Retinal pigment epithelial cell (primary cell): ENCODE measurements around the gene VSX2.

Experiments used
- DNase-seq: peaks from one replicate; pipeline ENCODE4 v3.0.0-alpha.2; 2010; ENCODE audit warnings: low read depth
- H3K4me3 ChIP-seq: 2 replicates; pipeline ENCODE4 v1.5.1; 2011; ENCODE audit warnings: mild to moderate bottlenecking, low read length, control low read depth, moderate library complexity
- TF ChIP-seq, protein P1 (sequence below): conservative IDR thresholded peaks from 2 replicates; pipeline ENCODE4 v1.5.1; 2011; ENCODE audit warnings: low read depth, low read length, control low read depth, inconsistent platforms

VSX2 gene

DNA sequence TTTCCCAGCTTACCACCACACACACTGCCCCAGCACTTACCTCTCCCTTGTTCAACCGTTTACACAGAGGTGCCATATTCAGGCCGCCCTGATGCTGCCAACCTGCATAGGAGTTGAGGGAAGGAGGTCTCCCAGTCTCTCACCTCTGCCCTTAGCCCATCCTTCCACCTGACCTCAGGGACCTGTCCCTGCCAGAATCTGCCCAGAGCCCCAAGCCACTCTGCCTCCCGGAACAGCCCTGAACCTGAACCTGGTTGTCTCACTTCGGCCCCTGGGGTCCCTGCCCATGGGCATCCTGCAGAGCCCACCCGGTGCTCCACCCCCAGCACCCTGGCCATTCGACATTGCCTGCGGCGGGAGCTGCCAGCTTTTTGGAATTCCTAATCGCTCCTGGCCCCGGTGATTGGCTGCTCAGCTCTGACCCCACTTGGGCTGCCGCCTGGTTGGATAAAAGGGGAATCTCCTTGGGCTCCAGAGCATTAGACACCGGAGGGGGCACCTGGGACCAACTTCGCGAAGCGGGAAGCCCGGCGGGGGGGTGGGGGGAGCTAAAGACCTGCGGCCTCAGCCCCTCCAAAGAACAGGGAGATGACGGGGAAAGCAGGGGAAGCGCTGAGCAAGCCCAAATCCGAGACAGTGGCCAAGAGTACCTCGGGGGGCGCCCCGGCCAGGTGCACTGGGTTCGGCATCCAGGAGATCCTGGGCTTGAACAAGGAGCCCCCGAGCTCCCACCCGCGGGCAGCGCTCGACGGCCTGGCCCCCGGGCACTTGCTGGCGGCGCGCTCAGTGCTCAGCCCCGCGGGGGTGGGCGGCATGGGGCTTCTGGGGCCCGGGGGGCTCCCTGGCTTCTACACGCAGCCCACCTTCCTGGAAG lies at the start of gene VSX2:
Gene VSX2 (plus strand): TSS at position 476 of the 874 bp plus-strand sequence. CDS start 113 bp downstream, at position 589.
- H3K4me3 ChIP-seq, result no peak within 1 kb of the TSS
- no peak for DNase-seq
- TF ChIP-seq, protein P1, sequence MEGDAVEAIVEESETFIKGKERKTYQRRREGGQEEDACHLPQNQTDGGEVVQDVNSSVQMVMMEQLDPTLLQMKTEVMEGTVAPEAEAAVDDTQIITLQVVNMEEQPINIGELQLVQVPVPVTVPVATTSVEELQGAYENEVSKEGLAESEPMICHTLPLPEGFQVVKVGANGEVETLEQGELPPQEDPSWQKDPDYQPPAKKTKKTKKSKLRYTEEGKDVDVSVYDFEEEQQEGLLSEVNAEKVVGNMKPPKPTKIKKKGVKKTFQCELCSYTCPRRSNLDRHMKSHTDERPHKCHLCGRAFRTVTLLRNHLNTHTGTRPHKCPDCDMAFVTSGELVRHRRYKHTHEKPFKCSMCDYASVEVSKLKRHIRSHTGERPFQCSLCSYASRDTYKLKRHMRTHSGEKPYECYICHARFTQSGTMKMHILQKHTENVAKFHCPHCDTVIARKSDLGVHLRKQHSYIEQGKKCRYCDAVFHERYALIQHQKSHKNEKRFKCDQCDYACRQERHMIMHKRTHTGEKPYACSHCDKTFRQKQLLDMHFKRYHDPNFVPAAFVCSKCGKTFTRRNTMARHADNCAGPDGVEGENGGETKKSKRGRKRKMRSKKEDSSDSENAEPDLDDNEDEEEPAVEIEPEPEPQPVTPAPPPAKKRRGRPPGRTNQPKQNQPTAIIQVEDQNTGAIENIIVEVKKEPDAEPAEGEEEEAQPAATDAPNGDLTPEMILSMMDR, result no peak

DNA sequence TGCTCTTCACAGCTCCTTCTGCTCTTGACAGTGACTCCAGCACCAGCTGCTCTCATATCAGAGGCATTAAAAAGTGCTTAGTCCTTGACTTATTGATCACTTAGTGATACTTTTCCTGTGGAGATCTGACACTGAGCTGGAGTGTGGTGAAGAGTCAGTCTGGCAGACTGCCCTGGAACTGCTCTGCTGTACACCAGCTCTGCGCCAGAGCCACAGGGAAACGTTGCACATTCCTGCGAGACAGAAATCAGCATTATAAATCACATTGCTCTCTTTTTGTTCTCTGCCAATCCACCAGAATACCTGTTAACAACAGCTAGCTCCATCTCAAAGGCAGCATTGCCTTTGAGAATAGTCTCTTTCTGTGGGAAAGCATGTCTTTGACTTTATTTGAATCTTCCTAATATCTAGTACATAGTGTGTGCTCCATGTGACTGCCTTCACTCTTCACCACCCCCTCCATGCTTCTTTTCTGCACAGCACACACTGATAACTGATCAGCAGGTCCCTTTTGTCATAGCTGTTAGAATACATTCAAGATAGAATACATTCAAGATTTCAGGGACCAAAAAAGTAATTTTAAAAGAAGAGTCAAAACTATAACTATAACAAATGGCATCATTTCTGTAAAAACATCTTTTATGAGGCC lies 48.2 kb upstream of the VSX2 start:
- DNase-seq, result no peak
- TF ChIP-seq, protein P1, result no peak
- H3K4me3 ChIP-seq, result no peak overlapping the region

DNA sequence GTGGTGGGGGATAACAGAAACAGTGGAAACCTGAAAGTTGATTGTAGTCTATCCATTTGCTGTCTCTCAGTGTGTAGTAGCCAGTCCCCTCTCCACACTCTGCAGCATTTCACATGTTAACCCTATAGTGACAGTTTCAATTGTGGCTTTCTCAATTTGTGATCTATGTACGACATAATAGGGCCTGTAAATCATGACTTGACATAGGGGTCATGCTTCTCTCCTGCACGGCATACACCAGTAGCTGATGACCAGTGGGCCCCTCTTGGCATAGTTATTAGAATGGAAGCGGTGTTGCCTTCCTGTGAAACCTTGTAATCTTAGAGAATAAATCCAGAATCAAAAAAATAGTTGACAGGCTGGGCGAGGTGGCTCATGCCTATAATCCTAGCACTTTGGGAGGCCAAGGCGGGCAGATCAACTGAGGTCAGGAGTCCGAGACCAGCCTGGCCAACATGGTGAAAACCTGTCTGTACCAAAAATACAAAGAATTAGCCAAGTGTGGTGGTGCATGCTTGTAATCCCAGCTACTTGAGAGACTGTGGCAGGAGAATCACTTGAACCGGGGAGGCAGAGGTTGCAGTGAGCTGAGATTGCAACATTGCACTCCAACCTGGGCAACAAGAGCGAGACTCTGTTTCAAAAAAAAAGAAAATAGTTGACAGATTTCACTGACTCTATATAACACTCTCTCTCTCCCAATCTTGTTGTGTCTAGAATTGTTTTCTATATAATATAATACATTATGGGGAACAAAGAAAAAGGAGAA lies 44.6 kb upstream of the VSX2 start:
- H3K4me3 ChIP-seq, result no peak overlapping the region
- TF ChIP-seq, protein P1, result no peak
- DNase-seq, result no peak

DNA sequence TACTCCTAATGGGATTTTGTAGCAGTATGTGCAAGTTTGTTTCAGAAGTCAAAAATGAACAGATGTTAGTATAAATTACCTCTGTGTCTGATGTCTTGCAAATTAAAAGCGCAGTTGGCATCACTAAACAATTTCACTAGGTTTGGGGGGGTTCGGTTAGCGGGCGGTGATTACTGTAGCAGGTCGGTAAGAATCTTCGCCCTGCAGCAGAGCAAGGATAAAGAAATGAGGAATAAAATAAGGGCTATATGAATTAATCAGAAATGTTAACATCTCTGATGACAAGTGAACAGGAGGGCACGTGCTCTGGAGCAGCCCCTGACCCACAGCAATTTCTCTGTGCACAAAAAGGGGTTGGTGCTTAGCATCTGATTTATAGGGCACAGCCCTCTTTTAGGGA lies 43.6 kb upstream of the VSX2 start:
- TF ChIP-seq, protein P1, result no peak
- no peak overlapping the region for H3K4me3 ChIP-seq
- DNase-seq, result no peak

DNA sequence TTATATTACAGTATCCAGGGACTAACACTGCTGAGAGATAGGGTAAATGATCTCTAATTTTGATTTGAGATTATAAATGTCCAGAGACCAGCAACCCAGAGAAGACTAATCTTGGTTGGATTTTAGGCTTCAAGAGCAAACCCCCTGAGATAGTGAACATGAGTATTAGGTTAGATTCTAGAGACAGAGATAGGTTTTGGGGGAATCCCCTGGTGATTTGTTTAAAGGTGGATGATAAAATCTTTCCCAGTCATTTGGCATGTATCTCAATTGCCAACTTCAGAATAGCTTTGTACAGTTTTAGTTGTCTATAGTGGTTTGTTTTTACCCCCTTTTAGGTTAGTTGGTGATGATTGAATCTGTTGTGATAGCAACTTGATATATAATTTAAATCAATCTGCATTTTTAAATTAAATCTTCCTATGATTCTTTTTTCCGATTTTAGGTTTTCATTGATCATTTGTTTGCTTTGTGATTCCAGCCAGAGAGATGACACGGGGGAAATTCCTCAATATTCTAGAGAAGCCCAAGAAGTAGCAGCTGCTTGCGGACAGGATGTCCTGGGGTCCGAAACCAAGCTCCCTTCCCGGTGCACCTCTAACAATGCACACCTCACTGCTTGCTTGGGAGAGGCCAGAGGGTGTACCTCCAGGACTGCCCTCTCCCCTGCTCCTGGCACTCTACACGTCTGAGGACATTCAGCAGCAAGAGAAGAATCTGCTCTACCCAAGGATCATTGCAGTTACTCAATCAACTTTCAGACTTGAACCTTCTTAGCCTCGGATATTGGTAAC lies 40.6 kb upstream of the VSX2 start:
- DNase-seq, result no peak
- TF ChIP-seq, protein P1, result no peak
- no peak overlapping the region for H3K4me3 ChIP-seq

DNA sequence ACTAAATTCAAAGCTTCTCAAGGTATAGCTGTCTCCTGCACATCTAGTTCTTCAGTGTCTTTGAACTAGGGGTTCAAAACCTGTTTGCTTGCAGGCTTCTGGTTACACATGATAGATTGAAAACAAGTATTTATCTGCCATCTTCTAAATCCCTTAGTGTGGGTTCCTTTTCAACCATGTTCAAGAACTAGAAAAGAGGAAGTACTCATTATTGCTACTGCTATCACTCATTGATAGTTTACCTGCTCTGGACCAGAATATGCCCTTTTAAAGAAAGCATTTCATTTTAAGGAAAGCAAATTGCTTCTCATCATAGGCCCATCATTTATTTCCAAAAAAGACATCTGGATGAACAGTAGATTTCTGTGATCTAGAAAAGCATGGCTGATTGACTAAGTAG lies 37.1 kb upstream of the VSX2 start:
- TF ChIP-seq, protein P1, result no peak
- H3K4me3 ChIP-seq, result no peak overlapping the region
- DNase-seq, result no peak
